HepG2 (cell line): ENCODE data around the gene CHD9. TPM values are rescaled to one million over a fixed set of nuclear protein-coding genes. Genes with fewer than 3 reads are reported as not detected.
A peak's percentile ranks its signal among the peaks of the same experiment; 100 is the strongest.

Experiments used
- AGO1 ChIP-seq: fragments of 200-400 bp; formaldehyde crosslinking; IDR thresholded peaks from 2 replicates; pipeline ENCODE4 v1.6.1; 2017; ENCODE audit warnings: mild to moderate bottlenecking, low read depth, low read length, moderate library complexity; ENCODE audit not compliant: poor library complexity, severe bottlenecking
- ARHGAP35 ChIP-seq: sonication (generic); formaldehyde crosslinking; IDR thresholded peaks from 2 replicates; pipeline ENCODE4 v1.9.0; 2022; ENCODE audit warnings: mild to moderate bottlenecking, inconsistent platforms, moderate library complexity, missing genetic modification reagents, borderline replicate concordance
- E2F2 ChIP-seq: sonication (generic); formaldehyde crosslinking; IDR thresholded peaks from 2 replicates; pipeline ENCODE4 v1.4.0; 2020; ENCODE audit warnings: missing genetic modification reagents, borderline replicate concordance
- E2F5 ChIP-seq: sonication (generic); formaldehyde crosslinking; conservative IDR thresholded peaks from 2 replicates; pipeline ENCODE4 v1.4.0; 2020; ENCODE audit warnings: missing genetic modification reagents
- ERF ChIP-seq: IDR thresholded peaks from 2 replicates; pipeline ENCODE4 v1.6.1; 2018; ENCODE audit warnings: missing biosample characterization, missing genetic modification reagents
- HMG20B ChIP-seq: conservative IDR thresholded peaks from 2 replicates; pipeline ENCODE4 v1.6.1; 2016; ENCODE audit warnings: missing genetic modification reagents, missing compliant biosample characterization
- HOXA5 ChIP-seq: sonication (generic); formaldehyde crosslinking; IDR thresholded peaks from 2 replicates; pipeline ENCODE4 v1.4.0; 2020; ENCODE audit warnings: missing genetic modification reagents
- JUND ChIP-seq: sonication (generic); formaldehyde crosslinking; IDR thresholded peaks from 2 replicates; pipeline ENCODE4 v1.8.0; 2022; ENCODE audit warnings: mild to moderate bottlenecking, missing genetic modification reagents
- MTF2 ChIP-seq: sonication (generic); formaldehyde crosslinking; IDR thresholded peaks from 2 replicates; pipeline ENCODE4 v1.5.0; 2020; ENCODE audit warnings: missing genetic modification reagents, borderline replicate concordance
- PAWR ChIP-seq: sonication (generic); formaldehyde crosslinking; IDR thresholded peaks from 2 replicates; pipeline ENCODE4 v1.4.0; 2020; ENCODE audit warnings: missing genetic modification reagents, mild to moderate bottlenecking, borderline replicate concordance
- PBX2 ChIP-seq: IDR thresholded peaks from 2 replicates; pipeline ENCODE4 v1.6.1; 2016; ENCODE audit warnings: control low read depth
- PRMT3 ChIP-seq: sonication (generic); formaldehyde crosslinking; IDR thresholded peaks from 2 replicates; pipeline ENCODE4 v1.8.1; 2022; ENCODE audit warnings: low read depth, mild to moderate bottlenecking, moderate library complexity, missing genetic modification reagents, borderline replicate concordance
- RNF2 ChIP-seq: fragments of 450-650 bp; conservative IDR thresholded peaks from 2 replicates; pipeline ENCODE4 v1.6.1; 2016; ENCODE audit warnings: low read depth
- SKI ChIP-seq: fragments of 450-650 bp; IDR thresholded peaks from one replicate; pipeline ENCODE4 v1.6.1; 2018; ENCODE audit warnings: mild to moderate bottlenecking; ENCODE audit not compliant: partially characterized antibody
- SOX6 ChIP-seq, 2 experiments: fragments of 450-650 bp in 1 of 2; sonication (generic) in 1 of 2; formaldehyde crosslinking in 1 of 2; IDR thresholded peaks; 2 replicates each; pipeline versions ENCODE4 v1.4.0 to v1.6.1; 2017 to 2020; ENCODE audit warnings: antibody characterized with exemption in 1 of 2, mild to moderate bottlenecking in 1 of 2, missing genetic modification reagents in 1 of 2
- TEAD2 ChIP-seq: sonication (generic); formaldehyde crosslinking; IDR thresholded peaks from 2 replicates; pipeline ENCODE4 v1.9.0; 2021; ENCODE audit warnings: missing genetic modification reagents
- THAP7 ChIP-seq: sonication (generic); formaldehyde crosslinking; IDR thresholded peaks from 2 replicates; pipeline ENCODE4 v1.8.1; 2023; ENCODE audit warnings: mild to moderate bottlenecking, missing genetic modification reagents
- ZNF205 ChIP-seq: IDR thresholded peaks from 2 replicates; pipeline ENCODE4 v1.6.1; 2018; ENCODE audit warnings: missing biosample characterization, missing genetic modification reagents
- ZNF317 ChIP-seq: sonication (generic); formaldehyde crosslinking; IDR thresholded peaks from 2 replicates; pipeline ENCODE4 v1.5.0; 2020; ENCODE audit warnings: mild to moderate bottlenecking, missing genetic modification reagents
- ZNF335 ChIP-seq: sonication (generic); formaldehyde crosslinking; IDR thresholded peaks from 2 replicates; pipeline ENCODE4 v1.4.0; 2020; ENCODE audit warnings: missing genetic modification reagents
- ZNF501 ChIP-seq: sonication (generic); formaldehyde crosslinking; IDR thresholded peaks from 2 replicates; pipeline ENCODE4 v1.5.1; 2020; ENCODE audit warnings: mild to moderate bottlenecking, moderate library complexity, missing genetic modification reagents
- ZNF556 ChIP-seq: sonication (generic); formaldehyde crosslinking; IDR thresholded peaks from 2 replicates; pipeline ENCODE4 v1.4.0; 2020; ENCODE audit warnings: mild to moderate bottlenecking, missing genetic modification reagents, borderline replicate concordance
- ZNF616 ChIP-seq: sonication (generic); formaldehyde crosslinking; IDR thresholded peaks from 2 replicates; pipeline ENCODE4 v1.5.0; 2020; ENCODE audit warnings: low read depth, mild to moderate bottlenecking, missing genetic modification reagents
- ZNF652 ChIP-seq: IDR thresholded peaks from 2 replicates; pipeline ENCODE4 v1.6.1; 2016; ENCODE audit warnings: low read depth, borderline replicate concordance
- polyA plus RNA-seq, 8 experiments: library from polyadenylated mRNA; depleted of rRNA in 3 of 8; stranded (reverse) in 7 of 8; unstranded in 1 of 8; fragments of >200 nt; fragmentation: Illumina TruSeq in 4 of 8; extraction: Trizol in 4 of 8; gene quantifications; 2 replicates each; pipeline versions ENCODE4 v1.2.1 to v1.2.3, GENCODE V29; 2011 to 2016; ENCODE audit warnings: low read depth in 4 of 8, missing spikeins in 1 of 8, mixed read lengths in 1 of 8; ENCODE audit not compliant: insufficient read depth in 1 of 8
- total RNA-seq, 5 experiments: library from RNA; depleted of rRNA; stranded (reverse); fragments of >200 nt; fragmentation: Illumina TruSeq; extraction: Trizol; gene quantifications; 2 replicates each; pipeline ENCODE4 v1.2.3, GENCODE V29; 2016; ENCODE audit warnings: low read depth in 1 of 5

The CHD9 gene
- total and polyA plus RNA-seq, 2 of the 13 experiments (the other 11 are each of a cell fraction or from before 2014, with no cell fraction given), result 23.4 to 27.7 TPM

- TF ChIP-seq E2F2 (CRISPR knock-in tag) (no peak), THAP7 (CRISPR knock-in tag) (no peak), SOX6 (IDR thresholded peaks at IDR 0.05) (no peak), SOX6 (CRISPR knock-in tag; IDR thresholded peaks at IDR 0.05) (no peak; the same call in 1 of the 2 replicates), JUND (CRISPR knock-in tag) (no peak), PRMT3 (CRISPR knock-in tag) (0 out of 2 replicates have a peak, but pooled peaks have one; percentile 66), MTF2 (CRISPR knock-in tag) (no peak; the same call in 1 of the 2 replicates), ARHGAP35 (CRISPR knock-in tag) (0 out of 2 replicates have a peak, but pooled peaks have one; percentile 26), HOXA5 (peak; percentile 16), AGO1 (peak; percentile 22), ERF (peak; percentile 30; the same call in 1 of the 2 replicates), RNF2 (0 out of 2 replicates have a peak, but pooled peaks have one; percentile 40), HMG20B (no peak), ZNF652 (CRISPR knock-in tag) (no peak; the same call in 1 of the 2 replicates), ZNF556 (CRISPR knock-in tag) (0 out of 2 replicates have a peak, but pooled peaks have one; percentile 31), ZNF616 (CRISPR knock-in tag) (0 out of 2 replicates have a peak, but pooled peaks have one; percentile 35), SKI (peak; percentile 99), ZNF501 (peak; percentile 93), PBX2 (CRISPR knock-in tag) (no peak), ZNF335 (CRISPR knock-in tag) (no peak; the same call in 1 of the 2 replicates), ZNF205 (0 out of 2 replicates have a peak, but pooled peaks have one; percentile 13), TEAD2 (CRISPR knock-in tag) (no peak), ZNF317 (CRISPR knock-in tag) (peak; percentile 61; the same call in 1 of the 2 replicates), E2F5 (peak; percentile 17; the same call in 1 of the 2 replicates), PAWR (0 out of 2 replicates have a peak, but pooled peaks have one; percentile 43)
Observed at GRCh38 chr16:53130159-53131049, 75.6 kb downstream of the CHD9 start (continued).
